HFF-Myc (cell line): Measurements from ENCODE around the gene PPP1R11.

Source experiments
- DNase-seq: peaks from one replicate; pipeline ENCODE4 v3.0.0-alpha.2; 2011; ENCODE audit warnings: low read depth; ENCODE audit errors: extremely low read depth
- H3K4me3 ChIP-seq: replicated peaks from 2 replicates; pipeline ENCODE4 v1.5.1; 2011; ENCODE audit warnings: low read depth, mild to moderate bottlenecking, control low read depth, low read length
- TF ChIP-seq, protein P1 (sequence below): IDR thresholded peaks from 2 replicates; pipeline ENCODE4 v1.5.1; 2012; ENCODE audit warnings: mild to moderate bottlenecking, low read depth, low read length, control low read depth; ENCODE audit errors: missing control alignments

PPP1R11 gene

DNA sequence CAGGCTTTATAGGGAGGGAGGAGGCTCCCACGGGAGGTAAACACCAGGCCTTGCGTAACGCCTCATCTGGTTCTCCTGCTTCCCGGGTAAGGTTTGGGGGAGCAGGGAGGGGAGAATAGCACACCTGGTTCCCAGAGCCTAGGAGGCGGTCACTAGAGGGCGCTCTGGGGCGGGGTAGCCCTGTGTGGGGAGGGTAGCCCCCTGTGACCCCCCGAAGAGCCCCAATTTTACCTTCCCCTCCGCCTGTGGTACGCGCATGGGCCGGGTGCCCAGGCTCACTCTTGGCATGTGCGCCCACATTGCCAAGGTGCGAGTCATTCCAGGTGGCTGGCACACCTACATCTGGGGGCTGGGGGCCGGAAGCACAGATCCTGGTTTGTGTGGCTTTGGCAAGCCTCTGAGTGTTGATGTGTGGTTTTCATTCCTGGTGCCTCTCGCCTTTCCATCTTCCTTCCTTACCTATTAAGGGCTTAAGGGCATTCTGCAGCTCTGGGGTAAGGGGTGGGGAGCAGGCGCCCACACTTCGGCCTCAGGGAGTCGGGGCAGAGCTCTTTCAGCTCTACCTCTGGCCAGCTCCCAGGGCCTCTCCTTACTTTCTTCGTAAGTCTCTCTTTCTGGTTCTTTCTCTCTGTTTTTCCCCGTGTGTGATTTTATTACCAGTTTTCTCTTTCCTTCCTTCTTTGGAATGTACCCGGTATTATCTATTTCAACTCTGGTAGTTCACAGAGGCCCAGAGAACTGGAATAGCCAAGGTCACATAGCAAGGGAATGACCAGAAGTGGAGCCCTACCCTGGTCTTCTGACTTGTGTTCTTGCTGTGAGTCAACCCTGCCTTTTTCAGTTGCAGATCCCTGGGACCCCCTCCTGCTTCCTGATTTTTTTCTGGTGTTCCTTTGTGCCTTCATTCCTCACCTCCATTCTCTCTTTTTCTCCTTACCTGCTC is 9.1 kb downstream of the PPP1R11 start:
- TF ChIP-seq, protein P1, sequence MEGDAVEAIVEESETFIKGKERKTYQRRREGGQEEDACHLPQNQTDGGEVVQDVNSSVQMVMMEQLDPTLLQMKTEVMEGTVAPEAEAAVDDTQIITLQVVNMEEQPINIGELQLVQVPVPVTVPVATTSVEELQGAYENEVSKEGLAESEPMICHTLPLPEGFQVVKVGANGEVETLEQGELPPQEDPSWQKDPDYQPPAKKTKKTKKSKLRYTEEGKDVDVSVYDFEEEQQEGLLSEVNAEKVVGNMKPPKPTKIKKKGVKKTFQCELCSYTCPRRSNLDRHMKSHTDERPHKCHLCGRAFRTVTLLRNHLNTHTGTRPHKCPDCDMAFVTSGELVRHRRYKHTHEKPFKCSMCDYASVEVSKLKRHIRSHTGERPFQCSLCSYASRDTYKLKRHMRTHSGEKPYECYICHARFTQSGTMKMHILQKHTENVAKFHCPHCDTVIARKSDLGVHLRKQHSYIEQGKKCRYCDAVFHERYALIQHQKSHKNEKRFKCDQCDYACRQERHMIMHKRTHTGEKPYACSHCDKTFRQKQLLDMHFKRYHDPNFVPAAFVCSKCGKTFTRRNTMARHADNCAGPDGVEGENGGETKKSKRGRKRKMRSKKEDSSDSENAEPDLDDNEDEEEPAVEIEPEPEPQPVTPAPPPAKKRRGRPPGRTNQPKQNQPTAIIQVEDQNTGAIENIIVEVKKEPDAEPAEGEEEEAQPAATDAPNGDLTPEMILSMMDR, result peak; percentile 50

DNA sequence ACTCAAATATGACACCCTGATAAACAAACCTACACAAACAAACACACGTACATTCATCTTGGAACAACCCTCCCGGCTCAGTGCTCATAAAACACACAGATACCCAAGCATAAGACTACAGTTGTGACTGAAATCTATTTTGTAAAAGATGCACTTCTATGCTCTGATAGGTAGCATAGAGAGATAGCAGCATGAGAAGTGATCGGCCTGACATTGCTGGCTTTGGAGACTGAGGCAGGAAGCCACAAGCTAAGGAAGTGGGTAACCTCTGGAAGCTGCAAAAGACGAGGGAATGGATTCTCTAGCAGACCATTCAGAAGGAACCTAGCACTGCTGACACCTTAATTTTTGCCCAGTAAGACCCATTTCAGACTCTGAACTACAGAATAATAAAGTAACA is 10.2 kb downstream of the PPP1R11 start:
- H3K4me3 ChIP-seq, result no peak overlapping the region
- TF ChIP-seq, protein P1, result no peak
- DNase-seq, result no peak

More for the DNA sequence above, 9.1 kb downstream of the PPP1R11 start:
- no peak overlapping the region for H3K4me3 ChIP-seq
- no peak for DNase-seq

DNA sequence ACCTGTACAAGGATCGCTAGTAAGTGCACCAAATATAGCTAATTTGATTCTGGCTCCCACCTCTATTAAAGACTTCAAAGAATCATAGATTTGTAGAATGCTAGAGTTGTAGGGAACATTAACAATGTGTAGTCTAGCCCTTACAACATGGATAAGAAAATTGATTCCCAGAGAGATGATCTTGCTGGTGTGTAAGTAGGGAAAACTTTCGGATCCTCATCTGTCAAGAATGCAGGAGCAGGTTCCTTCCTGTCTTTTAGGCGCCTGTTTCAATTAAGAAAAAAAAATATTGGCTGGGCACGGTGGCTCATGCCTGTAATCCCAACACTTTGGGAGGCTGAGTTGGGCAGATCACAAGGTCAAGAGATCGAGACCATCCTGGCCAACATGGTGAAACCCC is 20.9 kb downstream of the PPP1R11 start:
- TF ChIP-seq, protein P1, result no peak
- H3K4me3 ChIP-seq, result no peak overlapping the region
- DNase-seq, result no peak

DNA sequence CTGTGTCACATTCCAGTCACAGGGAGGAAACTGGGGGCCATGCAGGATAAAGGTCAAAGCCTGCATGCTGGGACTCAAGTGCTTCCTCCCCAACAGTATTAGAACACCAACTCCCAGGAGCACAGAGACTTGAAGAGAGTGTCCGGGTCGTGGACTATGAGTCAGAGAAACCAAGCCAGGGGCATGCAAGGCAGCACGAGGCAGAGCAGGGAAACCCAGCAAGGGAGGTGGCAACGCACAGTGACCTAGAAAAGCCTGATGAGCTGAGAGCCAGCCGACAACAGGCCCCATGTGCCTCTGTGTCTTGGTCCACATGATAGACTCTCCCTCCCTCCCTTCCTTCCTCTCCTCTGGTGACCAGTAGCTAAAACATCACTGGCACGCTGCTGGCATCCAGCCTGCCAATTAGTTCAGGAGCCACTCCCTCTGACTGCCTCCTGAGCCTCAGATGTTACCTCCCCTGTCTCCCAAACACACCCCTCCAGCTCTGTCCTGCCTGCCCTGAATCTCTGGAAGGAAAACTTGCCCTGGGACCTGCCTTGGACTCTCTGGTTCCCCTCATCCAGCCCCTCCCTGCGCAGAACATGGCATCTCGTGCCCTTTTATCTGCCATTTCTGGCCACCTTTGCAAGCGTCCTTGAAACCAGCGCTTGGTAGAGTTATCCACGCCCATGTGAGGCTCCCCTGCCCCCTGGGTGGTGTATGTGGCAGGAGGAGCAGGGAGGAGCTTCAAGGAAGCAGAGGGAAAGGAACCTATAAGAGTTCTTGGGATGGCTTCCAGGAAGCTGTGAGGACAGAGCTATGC is 24.8 kb downstream of the PPP1R11 start:
- TF ChIP-seq, protein P1, result no peak
- peak; percentile 24 for DNase-seq
- H3K4me3 ChIP-seq, result no peak overlapping the region

DNA sequence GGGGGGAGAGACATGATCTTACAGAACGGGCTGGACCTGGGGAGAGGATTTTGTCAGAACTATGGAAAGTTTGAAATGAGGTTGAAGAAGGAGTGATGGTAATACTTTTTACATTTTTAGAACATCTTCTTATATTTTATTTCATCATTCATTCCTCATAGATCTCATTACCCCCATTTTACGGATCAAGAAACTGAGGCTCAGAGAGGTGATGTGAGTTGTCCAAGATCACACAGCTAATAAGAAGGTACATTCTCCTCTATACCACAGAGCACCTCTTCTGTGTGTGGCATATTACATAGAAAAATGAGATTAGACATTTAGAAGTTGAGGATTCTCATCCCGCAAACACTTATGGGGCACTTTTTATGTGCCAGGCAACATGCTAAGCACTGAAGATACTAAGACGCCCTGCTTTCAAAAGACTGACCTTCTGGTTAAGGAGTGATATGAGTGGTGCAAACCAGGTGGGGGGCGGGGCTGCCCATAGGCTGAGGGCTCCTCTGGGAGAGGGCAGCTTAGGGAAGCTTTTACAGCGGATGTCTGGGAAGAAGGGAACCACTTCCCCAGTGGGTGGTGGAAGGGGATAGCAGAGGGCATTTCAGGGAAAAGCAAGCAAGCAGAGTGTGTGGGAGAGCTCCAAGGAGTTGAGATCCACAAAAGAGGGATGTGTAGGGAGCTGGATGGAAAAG is 26.0 kb downstream of the PPP1R11 start:
- no peak overlapping the region for H3K4me3 ChIP-seq
- no peak for DNase-seq
- TF ChIP-seq, protein P1, result no peak

DNA sequence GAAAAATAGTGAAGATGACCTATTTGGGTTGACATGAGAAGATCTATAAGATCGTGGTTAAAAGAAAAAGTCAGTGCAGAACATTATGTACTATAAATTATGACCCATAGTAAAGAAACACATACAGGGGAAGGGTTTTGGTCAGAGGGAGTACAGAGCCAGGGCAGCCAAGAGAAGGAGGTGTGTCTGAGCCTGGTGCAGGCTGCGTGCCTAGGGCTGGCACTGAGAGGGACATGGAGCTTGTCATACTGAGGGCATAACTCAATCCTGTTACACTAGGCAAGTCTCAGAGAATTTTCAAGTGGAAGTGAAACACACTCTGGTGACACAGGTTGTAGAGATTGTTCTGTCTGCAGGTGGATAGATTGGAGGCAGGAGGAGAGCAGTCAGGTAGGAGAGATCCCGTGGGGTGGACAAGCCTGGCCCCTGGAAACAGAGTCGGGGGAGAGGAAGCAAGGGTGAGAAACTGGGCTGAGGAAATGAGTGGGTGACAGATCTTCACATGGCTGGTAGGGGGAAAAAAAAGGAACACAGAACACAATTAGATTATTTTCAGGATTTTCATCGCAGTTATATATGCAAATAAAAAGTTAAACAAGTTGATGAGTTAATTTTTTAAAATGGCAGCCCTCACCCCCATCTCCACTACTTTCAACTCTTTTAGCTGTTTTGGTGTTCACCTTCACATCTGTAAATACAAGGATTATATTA is 27.1 kb downstream of the PPP1R11 start:
- no peak for DNase-seq
- no peak overlapping the region for H3K4me3 ChIP-seq
- TF ChIP-seq, protein P1, result no peak
